WTC11 (cell line): Measurements from ENCODE around the gene PDZD7. TPM values are rescaled to one million over a fixed set of nuclear protein-coding genes. Genes with fewer than 3 reads are reported as not detected.

ENCODE experiments used
- ATAC-seq: fragments of 200-7000 bp; cut with Tn5 transposase; 2 replicates; pipeline ENCODE4 v1.10.0; 2021; ENCODE audit warnings: mild to moderate bottlenecking, moderate library complexity
- CTCF ChIA-PET: fragments of 300-600 bp; sonication (Branson Sonifier 250); formaldehyde crosslinking; loops from one replicate; lab custom pipeline; 2021; ENCODE audit warnings: antibody characterized with exemption; lab: Charles Lee
- POLR2A ChIA-PET: fragments of 350-600 bp; sonication (Branson Sonifier 250); formaldehyde crosslinking; loops from one replicate; lab custom pipeline; 2021; ENCODE audit warnings: antibody characterized with exemption; lab: Charles Lee
- DNase-seq: peaks from one replicate; pipeline ENCODE4 v3.0.0; 2021; ENCODE audit warnings: low spot score
- H3K27ac Mint-ChIP-seq: 2 replicates; pipeline ENCODE4 v1.8.0; 2021; ENCODE audit warnings: mixed read lengths
- H3K27me3 Mint-ChIP-seq: 2 replicates; pipeline ENCODE4 v1.8.0; 2021; ENCODE audit warnings: low read depth, mild to moderate bottlenecking, moderate library complexity, mixed read lengths
- H3K36me3 Mint-ChIP-seq: 2 replicates; pipeline ENCODE4 v1.8.0; 2021; ENCODE audit warnings: mixed read lengths
- H3K4me1 Mint-ChIP-seq: 2 replicates; pipeline ENCODE4 v1.8.0; 2022; ENCODE audit warnings: mixed read lengths
- H3K4me3 Mint-ChIP-seq: 2 replicates; pipeline ENCODE4 v1.8.0; 2021; ENCODE audit warnings: mild to moderate bottlenecking, moderate library complexity, mixed read lengths
- H3K9me3 Mint-ChIP-seq: 2 replicates; pipeline ENCODE4 v1.8.0; 2021; ENCODE audit warnings: mixed read lengths
- EMX1 ChIP-seq: fragments of 250-450 bp; sonication (Bioruptor Pico); IDR thresholded peaks from 2 replicates; pipeline ENCODE4 v1.8.0; 2021; ENCODE audit warnings: mild to moderate bottlenecking
- MYBL2 ChIP-seq: sonication (generic); formaldehyde crosslinking; IDR thresholded peaks from 2 replicates; pipeline ENCODE4 v1.8.1; 2023; ENCODE audit warnings: mild to moderate bottlenecking, moderate library complexity, missing genetic modification reagents
- NR2C2 ChIP-seq: sonication (generic); formaldehyde crosslinking; IDR thresholded peaks from 2 replicates; pipeline ENCODE4 v1.8.0; 2022; ENCODE audit warnings: mild to moderate bottlenecking, missing genetic modification reagents
- PRDM15 ChIP-seq: sonication (generic); formaldehyde crosslinking; IDR thresholded peaks from 2 replicates; pipeline ENCODE4 v1.8.0; 2022; ENCODE audit warnings: missing genetic modification reagents
- SP1 ChIP-seq: sonication (generic); formaldehyde crosslinking; conservative IDR thresholded peaks from 2 replicates; pipeline ENCODE4 v1.8.1; 2022; ENCODE audit warnings: missing genetic modification reagents
- USF1 ChIP-seq: sonication (generic); formaldehyde crosslinking; IDR thresholded peaks from 2 replicates; pipeline ENCODE4 v1.8.0; 2022; ENCODE audit warnings: mild to moderate bottlenecking, missing genetic modification reagents
- total RNA-seq: library from RNA; stranded (reverse); gene quantifications from 3 replicates; pipeline ENCODE4 v1.2.3, GENCODE V29; 2021
- TF ChIP-seq, protein P1 (sequence below): sonication (generic); formaldehyde crosslinking; IDR thresholded peaks from 2 replicates; pipeline ENCODE4 v1.8.0; 2023; ENCODE audit warnings: mild to moderate bottlenecking, missing genetic modification reagents
- TF ChIP-seq, protein P2 (sequence below): sonication (generic); formaldehyde crosslinking; IDR thresholded peaks from 2 replicates; pipeline ENCODE4 v1.8.0; 2022; ENCODE audit warnings: mild to moderate bottlenecking, missing genetic modification reagents
- TF ChIP-seq, protein P3 (sequence below): sonication (generic); formaldehyde crosslinking; IDR thresholded peaks from 2 replicates; pipeline ENCODE4 v1.8.1; 2023; ENCODE audit warnings: mild to moderate bottlenecking, missing genetic modification reagents, moderate library complexity
- TF ChIP-seq, protein P4 (sequence below): sonication (generic); formaldehyde crosslinking; IDR thresholded peaks from 2 replicates; pipeline ENCODE4 v1.8.1; 2023; ENCODE audit warnings: mild to moderate bottlenecking, moderate library complexity, missing genetic modification reagents
- TF ChIP-seq, protein P5 (sequence below): sonication (generic); formaldehyde crosslinking; IDR thresholded peaks from 2 replicates; pipeline ENCODE4 v1.8.1; 2023; ENCODE audit warnings: mild to moderate bottlenecking, missing genetic modification reagents

PDZD7 gene
- total RNA-seq, 1 experiment from 2014 or later, result 2.6 TPM

GRCh38 chr10:100998183-100998990 is 32.5 kb downstream of the PDZD7 start:
- ATAC-seq (peak; percentile 17), DNase-seq (peak; percentile 66)
- Mint-ChIP-seq H3K9me3 (no peaks in the 10 kb centered on the region), H3K4me1 (peaks cover 32% of the 10 kb centered on the region), H3K36me3 (peaks cover 14% of the 10 kb centered on the region), H3K4me3 (peak overlapping the region; percentile 83), H3K27me3 (no peaks in the 10 kb centered on the region), H3K27ac (peak overlapping the region; percentile 95)
- TF ChIP-seq, protein P1, sequence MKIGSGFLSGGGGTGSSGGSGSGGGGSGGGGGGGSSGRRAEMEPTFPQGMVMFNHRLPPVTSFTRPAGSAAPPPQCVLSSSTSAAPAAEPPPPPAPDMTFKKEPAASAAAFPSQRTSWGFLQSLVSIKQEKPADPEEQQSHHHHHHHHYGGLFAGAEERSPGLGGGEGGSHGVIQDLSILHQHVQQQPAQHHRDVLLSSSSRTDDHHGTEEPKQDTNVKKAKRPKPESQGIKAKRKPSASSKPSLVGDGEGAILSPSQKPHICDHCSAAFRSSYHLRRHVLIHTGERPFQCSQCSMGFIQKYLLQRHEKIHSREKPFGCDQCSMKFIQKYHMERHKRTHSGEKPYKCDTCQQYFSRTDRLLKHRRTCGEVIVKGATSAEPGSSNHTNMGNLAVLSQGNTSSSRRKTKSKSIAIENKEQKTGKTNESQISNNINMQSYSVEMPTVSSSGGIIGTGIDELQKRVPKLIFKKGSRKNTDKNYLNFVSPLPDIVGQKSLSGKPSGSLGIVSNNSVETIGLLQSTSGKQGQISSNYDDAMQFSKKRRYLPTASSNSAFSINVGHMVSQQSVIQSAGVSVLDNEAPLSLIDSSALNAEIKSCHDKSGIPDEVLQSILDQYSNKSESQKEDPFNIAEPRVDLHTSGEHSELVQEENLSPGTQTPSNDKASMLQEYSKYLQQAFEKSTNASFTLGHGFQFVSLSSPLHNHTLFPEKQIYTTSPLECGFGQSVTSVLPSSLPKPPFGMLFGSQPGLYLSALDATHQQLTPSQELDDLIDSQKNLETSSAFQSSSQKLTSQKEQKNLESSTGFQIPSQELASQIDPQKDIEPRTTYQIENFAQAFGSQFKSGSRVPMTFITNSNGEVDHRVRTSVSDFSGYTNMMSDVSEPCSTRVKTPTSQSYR, result 0 out of 2 replicates have a peak, but pooled peaks have one; percentile 15
- TF ChIP-seq EMX1 (CRISPR knock-in tag) (0 out of 2 replicates have a peak, but pooled peaks have one; percentile 45), NR2C2 (CRISPR knock-in tag) (no peak), MYBL2 (CRISPR knock-in tag) (no peak), USF1 (CRISPR knock-in tag) (peak; percentile 4; the same call in 1 of the 2 replicates), PRDM15 (0 out of 2 replicates have a peak, but pooled peaks have one; percentile 24)
- TF ChIP-seq, protein P2, sequence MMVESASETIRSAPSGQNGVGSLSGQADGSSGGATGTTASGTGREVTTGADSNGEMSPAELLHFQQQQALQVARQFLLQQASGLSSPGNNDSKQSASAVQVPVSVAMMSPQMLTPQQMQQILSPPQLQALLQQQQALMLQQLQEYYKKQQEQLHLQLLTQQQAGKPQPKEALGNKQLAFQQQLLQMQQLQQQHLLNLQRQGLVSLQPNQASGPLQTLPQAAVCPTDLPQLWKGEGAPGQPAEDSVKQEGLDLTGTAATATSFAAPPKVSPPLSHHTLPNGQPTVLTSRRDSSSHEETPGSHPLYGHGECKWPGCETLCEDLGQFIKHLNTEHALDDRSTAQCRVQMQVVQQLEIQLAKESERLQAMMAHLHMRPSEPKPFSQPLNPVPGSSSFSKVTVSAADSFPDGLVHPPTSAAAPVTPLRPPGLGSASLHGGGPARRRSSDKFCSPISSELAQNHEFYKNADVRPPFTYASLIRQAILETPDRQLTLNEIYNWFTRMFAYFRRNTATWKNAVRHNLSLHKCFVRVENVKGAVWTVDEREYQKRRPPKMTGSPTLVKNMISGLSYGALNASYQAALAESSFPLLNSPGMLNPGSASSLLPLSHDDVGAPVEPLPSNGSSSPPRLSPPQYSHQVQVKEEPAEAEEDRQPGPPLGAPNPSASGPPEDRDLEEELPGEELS, result 0 out of 2 replicates have a peak, but pooled peaks have one; percentile 29
- TF ChIP-seq, protein P3, sequence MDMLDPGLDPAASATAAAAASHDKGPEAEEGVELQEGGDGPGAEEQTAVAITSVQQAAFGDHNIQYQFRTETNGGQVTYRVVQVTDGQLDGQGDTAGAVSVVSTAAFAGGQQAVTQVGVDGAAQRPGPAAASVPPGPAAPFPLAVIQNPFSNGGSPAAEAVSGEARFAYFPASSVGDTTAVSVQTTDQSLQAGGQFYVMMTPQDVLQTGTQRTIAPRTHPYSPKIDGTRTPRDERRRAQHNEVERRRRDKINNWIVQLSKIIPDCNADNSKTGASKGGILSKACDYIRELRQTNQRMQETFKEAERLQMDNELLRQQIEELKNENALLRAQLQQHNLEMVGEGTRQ, result peak; percentile 63
- CTCF ChIA-PET, result interaction anchor here (0.6 to 13.4 kb wide), 26 partner anchors 11 to 361 kb away, joined by 3 to 277 read pairs (median 5); partner anchors contain the start of genes MRPL43, PDZD7, SEMA4G and SFXN3
- POLR2A ChIA-PET, result interaction anchor here (1.8 to 3.4 kb wide), 2 partner anchors 10 to 16 kb away, joined by 5 to 14 read pairs; no protein-coding TSS in a partner anchor

GRCh38 chr10:100997360-100998182 is 33.4 kb downstream of the PDZD7 start:
- Mint-ChIP-seq H3K27me3 (no peaks in the 10 kb centered on the region), H3K36me3 (peaks cover 14% of the 10 kb centered on the region), H3K4me3 (peak overlapping the region; percentile 83), H3K27ac (peak overlapping the region; percentile 95), H3K4me1 (peaks cover 32% of the 10 kb centered on the region), H3K9me3 (no peaks in the 10 kb centered on the region)
- ChIA-PET CTCF (interaction anchor here (0.5 to 13.4 kb wide), 36 partner anchors 11 to 462 kb away, joined by 3 to 277 read pairs (median 4); partner anchors contain the start of genes HIF1AN, KAZALD1, MRPL43 and PDZD7), POLR2A (interaction anchor here (0.5 to 3.4 kb wide), 7 partner anchors 9 to 1435 kb away, joined by 3 to 14 read pairs (median 4); partner anchors contain the start of genes CUEDC2, MRPL43 and TWNK)
- ATAC-seq (peak; percentile 50), DNase-seq (peak; percentile 94)
- TF ChIP-seq, protein P4, sequence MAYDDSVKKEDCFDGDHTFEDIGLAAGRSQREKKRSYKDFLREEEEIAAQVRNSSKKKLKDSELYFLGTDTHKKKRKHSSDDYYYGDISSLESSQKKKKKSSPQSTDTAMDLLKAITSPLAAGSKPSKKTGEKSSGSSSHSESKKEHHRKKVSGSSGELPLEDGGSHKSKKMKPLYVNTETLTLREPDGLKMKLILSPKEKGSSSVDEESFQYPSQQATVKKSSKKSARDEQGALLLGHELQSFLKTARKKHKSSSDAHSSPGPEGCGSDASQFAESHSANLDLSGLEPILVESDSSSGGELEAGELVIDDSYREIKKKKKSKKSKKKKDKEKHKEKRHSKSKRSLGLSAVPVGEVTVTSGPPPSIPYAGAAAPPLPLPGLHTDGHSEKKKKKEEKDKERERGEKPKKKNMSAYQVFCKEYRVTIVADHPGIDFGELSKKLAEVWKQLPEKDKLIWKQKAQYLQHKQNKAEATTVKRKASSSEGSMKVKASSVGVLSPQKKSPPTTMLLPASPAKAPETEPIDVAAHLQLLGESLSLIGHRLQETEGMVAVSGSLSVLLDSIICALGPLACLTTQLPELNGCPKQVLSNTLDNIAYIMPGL (CRISPR knock-in tag), result peak; percentile 99
- TF ChIP-seq SP1 (CRISPR knock-in tag) (peak; percentile 16; the same call in 1 of the 2 replicates), EMX1 (CRISPR knock-in tag) (0 out of 2 replicates have a peak, but pooled peaks have one; percentile 21)
- TF ChIP-seq, protein P2, result 0 out of 2 replicates have a peak, but pooled peaks have one; percentile 51
- TF ChIP-seq, protein P5, sequence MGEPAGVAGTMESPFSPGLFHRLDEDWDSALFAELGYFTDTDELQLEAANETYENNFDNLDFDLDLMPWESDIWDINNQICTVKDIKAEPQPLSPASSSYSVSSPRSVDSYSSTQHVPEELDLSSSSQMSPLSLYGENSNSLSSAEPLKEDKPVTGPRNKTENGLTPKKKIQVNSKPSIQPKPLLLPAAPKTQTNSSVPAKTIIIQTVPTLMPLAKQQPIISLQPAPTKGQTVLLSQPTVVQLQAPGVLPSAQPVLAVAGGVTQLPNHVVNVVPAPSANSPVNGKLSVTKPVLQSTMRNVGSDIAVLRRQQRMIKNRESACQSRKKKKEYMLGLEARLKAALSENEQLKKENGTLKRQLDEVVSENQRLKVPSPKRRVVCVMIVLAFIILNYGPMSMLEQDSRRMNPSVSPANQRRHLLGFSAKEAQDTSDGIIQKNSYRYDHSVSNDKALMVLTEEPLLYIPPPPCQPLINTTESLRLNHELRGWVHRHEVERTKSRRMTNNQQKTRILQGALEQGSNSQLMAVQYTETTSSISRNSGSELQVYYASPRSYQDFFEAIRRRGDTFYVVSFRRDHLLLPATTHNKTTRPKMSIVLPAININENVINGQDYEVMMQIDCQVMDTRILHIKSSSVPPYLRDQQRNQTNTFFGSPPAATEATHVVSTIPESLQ, result 0 out of 2 replicates have a peak, but pooled peaks have one; percentile 33
